Colonic mucosa (tissue), 4 donors: ENCODE measurements around the gene FAM236B. TPM values are rescaled to one million over a fixed set of nuclear protein-coding genes. Genes with fewer than 3 reads are reported as not detected.
"Not testable (repeated sequence)": the region's sequence is repeated elsewhere in the genome, so short reads cannot be mapped to it uniquely, and the experiment has no call there.

Experiments used
- DNase-seq: peaks from one replicate; pipeline ENCODE4 v3.0.0-alpha.2; 2020
- H3K27ac ChIP-seq: fragments of 200-600 bp; one replicate; pipeline ENCODE4 v1.8.0; 2021
- H3K27me3 ChIP-seq: fragments of 200-600 bp; one replicate; pipeline ENCODE4 v1.8.0; 2021
- H3K36me3 ChIP-seq: fragments of 200-600 bp; one replicate; pipeline ENCODE4 v1.8.0; 2021
- H3K4me1 ChIP-seq: fragments of 200-600 bp; one replicate; pipeline ENCODE4 v1.8.0; 2021; ENCODE audit warnings: mild to moderate bottlenecking
- H3K4me3 ChIP-seq: fragments of 200-600 bp; one replicate; pipeline ENCODE4 v1.8.0; 2021
- H3K9ac ChIP-seq, 2 donors: one replicate each; pipeline ENCODE4 v1.7.0; 2013; ENCODE audit warnings: control low read depth in 2 of 2, low read depth in 2 of 2, low read length in 2 of 2
- H3K9me3 ChIP-seq: fragments of 200-600 bp; one replicate; pipeline ENCODE4 v1.8.0; 2021
- intact Hi-C: fragments of 100-400 bp; cut with DNase I; formaldehyde crosslinking; loops from one replicate; pipeline ENCODE4 v1.14.1; 2022
- total RNA-seq, 2 donors: library from RNA; stranded (reverse); fragmentation: NEBNext Ultra II Directional in 1 of 2; extraction: Animal tissue kit (Norgen Biotek cat#: 25700) in 1 of 2; gene quantifications; one replicate each; pipeline ENCODE4 v1.2.1, GENCODE V29; 2021
- donor health status: healthy.
- donor health status: DM: no; HTN: no; CAD: no.
- donor health status: DM: no; HTN: no; CAD: no.

Gene FAM236B
- not detected for total RNA-seq

DNA sequence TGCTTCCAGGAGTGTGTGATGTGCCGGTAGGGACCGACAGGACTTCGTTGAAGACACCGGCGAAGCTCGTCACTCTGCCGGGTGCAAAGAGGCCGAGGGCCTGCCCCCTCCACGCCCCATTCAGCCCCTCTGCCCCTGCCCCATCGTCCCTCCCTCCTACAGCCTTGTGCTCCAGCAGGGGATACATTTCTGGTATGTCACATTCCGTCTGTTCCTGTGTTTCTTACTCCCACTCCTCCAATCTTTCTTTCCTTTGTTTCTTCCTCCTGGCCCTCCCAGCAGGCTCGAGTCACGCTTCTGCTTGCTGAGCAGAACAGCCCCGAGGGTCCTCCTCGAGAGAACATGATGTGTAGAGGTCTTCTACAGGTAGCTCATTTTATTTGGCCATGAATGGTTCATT is at the start of gene FAM236B:
FAM236B (minus strand) TSS at position 101 of the 400 bp plus-strand sequence; CDS start at position 1, 100 bp downstream.
- H3K9ac ChIP-seq, H3K9me3 ChIP-seq, H3K4me1 ChIP-seq, H3K27me3 ChIP-seq, DNase-seq, H3K4me3 ChIP-seq, intact Hi-C loops, H3K36me3 ChIP-seq, H3K27ac ChIP-seq: not testable (repeated sequence)

DNA sequence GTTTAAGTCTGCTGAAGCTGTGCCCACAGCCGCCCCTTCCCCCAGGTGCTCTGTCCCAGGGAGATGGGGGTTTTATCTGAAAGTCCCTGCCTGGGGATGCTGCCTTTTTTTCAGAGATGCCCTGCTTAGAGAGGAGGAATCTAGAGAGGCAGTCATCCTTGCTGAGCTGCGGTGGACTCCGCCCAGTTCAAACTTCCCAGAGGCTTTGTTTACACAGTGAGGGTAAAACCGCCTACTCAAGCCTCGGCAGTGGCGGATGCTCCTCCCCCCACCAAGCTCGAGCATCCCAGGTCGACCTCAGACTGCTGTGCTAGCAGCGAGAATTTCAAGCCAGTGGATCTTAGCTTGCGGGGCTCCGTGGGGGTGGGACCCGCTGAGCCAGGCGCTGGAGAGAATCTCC is 48.2 kb upstream of the FAM236B start:
- DNase-seq, H3K4me1 ChIP-seq, H3K27me3 ChIP-seq, H3K9me3 ChIP-seq, H3K4me3 ChIP-seq, H3K36me3 ChIP-seq, H3K9ac ChIP-seq, H3K27ac ChIP-seq, intact Hi-C loops: not testable (repeated sequence)

GRCh38 chrX:72808110-72808509 is 25.6 kb upstream of the FAM236B start, which contains the start of gene FAM236D:
Gene FAM236D (minus strand): TSS chrX:72808210. CDS start chrX:72808110, 100 bp downstream.
- H3K9me3 ChIP-seq, H3K27ac ChIP-seq, intact Hi-C loops, H3K4me1 ChIP-seq, H3K4me3 ChIP-seq, DNase-seq, H3K27me3 ChIP-seq, H3K9ac ChIP-seq, H3K36me3 ChIP-seq: not testable (repeated sequence)

GRCh38 chrX:72790390-72790789 is 7.9 kb upstream of the FAM236B start:
- intact Hi-C loops, H3K27ac ChIP-seq: not testable (repeated sequence)

GRCh38 chrX:72788142-72788541 is 5.7 kb upstream of the FAM236B start:
- H3K9me3 ChIP-seq, H3K4me1 ChIP-seq, H3K4me3 ChIP-seq, H3K36me3 ChIP-seq, H3K9ac ChIP-seq, H3K27ac ChIP-seq, DNase-seq, H3K27me3 ChIP-seq, intact Hi-C loops: not testable (repeated sequence)

More at GRCh38 chrX:72790390-72790789, 7.9 kb upstream of the FAM236B start:
- not testable (repeated sequence) for H3K4me1 ChIP-seq, H3K27me3 ChIP-seq, H3K4me3 ChIP-seq, H3K36me3 ChIP-seq, H3K9ac ChIP-seq, H3K9me3 ChIP-seq, DNase-seq

DNA sequence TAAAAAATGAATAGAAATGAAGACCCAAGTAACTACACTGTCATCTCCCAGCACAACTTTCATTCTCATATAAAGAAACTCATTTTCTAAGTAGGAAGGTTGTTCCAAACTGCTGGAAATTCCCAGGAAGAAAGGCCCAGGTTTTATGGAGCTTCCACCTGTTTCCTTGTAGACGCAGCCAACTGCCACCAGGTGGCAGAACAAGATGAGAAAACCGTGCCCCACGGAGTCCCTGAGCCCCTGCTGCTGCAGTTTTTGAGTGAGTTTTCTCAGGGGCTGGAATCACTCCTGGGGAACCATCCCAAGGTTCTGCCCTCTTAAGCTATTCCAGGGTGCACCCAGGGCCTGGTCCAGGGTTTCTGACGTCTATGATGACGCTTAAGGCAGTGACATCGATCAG is 1.5 kb upstream of the FAM236B start:
- H3K36me3 ChIP-seq, DNase-seq, H3K27ac ChIP-seq, H3K9ac ChIP-seq, H3K4me1 ChIP-seq, H3K9me3 ChIP-seq, H3K4me3 ChIP-seq, H3K27me3 ChIP-seq, intact Hi-C loops: not testable (repeated sequence)

GRCh38 chrX:72783365-72783936 is 991 bp upstream of the FAM236B start:
- H3K4me1 ChIP-seq, H3K27me3 ChIP-seq, H3K27ac ChIP-seq, H3K9ac ChIP-seq, H3K36me3 ChIP-seq, DNase-seq, intact Hi-C loops, H3K4me3 ChIP-seq, H3K9me3 ChIP-seq: not testable (repeated sequence)

DNA sequence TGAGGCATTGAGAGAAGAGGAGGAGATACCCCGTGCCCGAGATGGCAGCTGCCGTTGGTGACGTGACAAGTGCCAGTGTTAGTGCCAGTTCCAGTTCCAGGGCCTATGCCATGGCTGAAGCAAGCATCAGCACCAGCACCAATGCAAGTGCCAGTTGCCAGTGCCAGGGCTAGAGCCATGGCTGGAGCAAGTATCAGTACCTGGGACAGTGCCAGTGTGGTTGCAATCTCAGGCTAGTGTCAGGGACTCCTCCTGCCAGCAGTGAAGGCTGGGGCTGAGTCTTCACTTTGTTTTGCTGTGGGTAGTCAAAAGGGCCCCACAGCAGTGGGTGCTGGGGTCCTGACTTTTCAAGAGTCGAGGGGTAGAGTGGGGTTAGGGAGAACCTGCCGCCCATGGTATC is 4.3 kb downstream of the FAM236B start:
- H3K9ac ChIP-seq, H3K4me1 ChIP-seq, H3K36me3 ChIP-seq, H3K27me3 ChIP-seq, DNase-seq, H3K4me3 ChIP-seq, H3K9me3 ChIP-seq, intact Hi-C loops, H3K27ac ChIP-seq: not testable (repeated sequence)

- DNase-seq, intact Hi-C loops, H3K4me1 ChIP-seq, H3K27ac ChIP-seq, H3K9ac ChIP-seq, H3K9me3 ChIP-seq, H3K27me3 ChIP-seq, H3K4me3 ChIP-seq, H3K36me3 ChIP-seq: not testable (repeated sequence)
Measured at GRCh38 chrX:72777467-72777790, 5.0 kb downstream of the FAM236B start.

- H3K36me3 ChIP-seq, H3K27ac ChIP-seq, DNase-seq, H3K4me3 ChIP-seq, H3K4me1 ChIP-seq, intact Hi-C loops, H3K9ac ChIP-seq, H3K27me3 ChIP-seq, H3K9me3 ChIP-seq: not testable (repeated sequence)
Measured at GRCh38 chrX:72776653-72777466, 5.6 kb downstream of the FAM236B start, which contains the start of gene DMRTC1B. Gene DMRTC1B (plus strand): TSS chrX:72776890. CDS start chrX:72845136, 68,246 bp downstream.

- H3K9ac ChIP-seq, H3K4me1 ChIP-seq, H3K4me3 ChIP-seq, H3K27me3 ChIP-seq, H3K27ac ChIP-seq, DNase-seq, H3K36me3 ChIP-seq, H3K9me3 ChIP-seq, intact Hi-C loops: not testable (repeated sequence)
Measured at GRCh38 chrX:72760454-72760853, 22.0 kb downstream of the FAM236B start.

DNA sequence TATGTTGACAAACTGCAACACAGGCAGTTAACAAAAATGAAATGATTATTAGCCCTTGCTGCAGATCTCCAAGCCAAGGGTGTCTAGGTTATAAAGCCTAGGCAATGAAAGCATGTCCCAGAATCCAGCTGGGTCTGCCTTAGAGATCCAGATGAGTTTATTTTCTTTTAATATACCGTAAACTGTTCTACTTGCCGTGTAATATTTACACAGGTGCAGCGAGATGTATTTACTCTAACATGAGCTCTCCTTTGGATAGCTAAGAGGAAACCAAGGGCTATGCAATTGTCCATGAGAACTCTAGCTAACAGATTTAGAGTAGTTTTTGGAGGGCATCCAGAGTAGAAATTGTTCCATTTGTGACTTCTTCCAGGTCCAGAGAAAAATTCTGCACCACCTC is 33.9 kb downstream of the FAM236B start:
- intact Hi-C loops, H3K27ac ChIP-seq, H3K36me3 ChIP-seq, DNase-seq, H3K4me3 ChIP-seq, H3K9ac ChIP-seq, H3K27me3 ChIP-seq, H3K9me3 ChIP-seq, H3K4me1 ChIP-seq: not testable (repeated sequence)

DNA sequence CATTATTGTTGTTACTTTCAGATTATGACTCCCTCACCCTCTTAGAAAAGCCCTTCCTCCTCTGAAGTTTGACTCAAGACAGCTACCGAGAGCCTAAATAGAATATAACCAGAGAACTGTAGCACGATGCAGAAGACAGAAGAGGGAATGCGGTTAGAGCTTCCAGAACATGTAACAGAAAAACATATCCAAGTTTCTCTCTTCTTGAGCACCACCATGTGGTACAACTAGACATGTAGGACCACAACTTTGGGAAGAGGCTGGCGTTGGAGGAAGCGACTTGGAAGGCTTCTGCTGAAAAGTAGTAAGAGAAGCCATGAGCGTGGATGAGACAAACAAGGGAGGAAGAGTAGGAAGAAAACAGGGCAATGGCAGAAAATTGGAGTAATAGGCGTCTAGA is 36.9 kb downstream of the FAM236B start:
- not testable (repeated sequence) for H3K4me1 ChIP-seq

More for the DNA sequence above, 36.9 kb downstream of the FAM236B start:
- H3K4me3 ChIP-seq, H3K9me3 ChIP-seq, H3K9ac ChIP-seq, DNase-seq, intact Hi-C loops, H3K27me3 ChIP-seq, H3K36me3 ChIP-seq, H3K27ac ChIP-seq: not testable (repeated sequence)
